AG09309 (cell line): ENCODE data around the gene NDUFV1.

ENCODE experiments used
- DNase-seq: peaks from one replicate; pipeline ENCODE4 v3.0.0-alpha.2; 2010; ENCODE audit warnings: low read depth
- H3K4me3 ChIP-seq: 2 replicates; pipeline ENCODE4 v1.5.1; 2011; ENCODE audit warnings: mild to moderate bottlenecking, low read depth, low read length, moderate library complexity; ENCODE audit not compliant: control insufficient read depth
- CTCF ChIP-seq: IDR thresholded peaks from 2 replicates; pipeline ENCODE4 v1.5.1; 2011; ENCODE audit warnings: mild to moderate bottlenecking, low read depth, low read length, inconsistent platforms; ENCODE audit not compliant: insufficient read depth, control insufficient read depth; ENCODE audit errors: missing control alignments

NDUFV1 gene

GRCh38 chr11:67571443-67571842 lies 35.3 kb upstream of the NDUFV1 start:
- TF ChIP-seq CTCF: no peak
- H3K4me3 ChIP-seq: no peak overlapping the region
- DNase-seq: no peak

- DNase-seq: no peak
- no peak for TF ChIP-seq CTCF
Measured at GRCh38 chr11:67572305-67572704, 34.4 kb upstream of the NDUFV1 start.

GRCh38 chr11:67572747-67573419 lies 33.9 kb upstream of the NDUFV1 start:
- peak; percentile 80 for TF ChIP-seq CTCF
- peak; percentile 16 for DNase-seq
- no peak overlapping the region for H3K4me3 ChIP-seq

More at GRCh38 chr11:67572305-67572704, 34.4 kb upstream of the NDUFV1 start:
- H3K4me3 ChIP-seq: no peak overlapping the region

GRCh38 chr11:67574938-67575337 lies 31.8 kb upstream of the NDUFV1 start:
- no peak for TF ChIP-seq CTCF

GRCh38 chr11:67576735-67577475 lies 29.8 kb upstream of the NDUFV1 start:
- no peak overlapping the region for H3K4me3 ChIP-seq
- no peak for DNase-seq
- no peak for TF ChIP-seq CTCF

More at GRCh38 chr11:67574938-67575337, 31.8 kb upstream of the NDUFV1 start:
- DNase-seq: no peak
- no peak overlapping the region for H3K4me3 ChIP-seq

- DNase-seq: no peak
- H3K4me3 ChIP-seq: no peak overlapping the region
- no peak for TF ChIP-seq CTCF
Measured at GRCh38 chr11:67577951-67578350, 28.8 kb upstream of the NDUFV1 start.

- no peak for TF ChIP-seq CTCF
- no peak overlapping the region for H3K4me3 ChIP-seq
- DNase-seq: no peak
Measured at GRCh38 chr11:67581469-67581868, 25.3 kb upstream of the NDUFV1 start.
